B cell (primary cell): ENCODE measurements around the gene CLEC10A. TPM values are rescaled to one million over a fixed set of nuclear protein-coding genes. Genes with fewer than 3 reads are reported as not detected.

Source experiments
- ATAC-seq: fragments of 200-7000 bp; cut with Tn5 transposase; one replicate; pipeline ENCODE4 v1.10.0; 2021; ENCODE audit warnings: low read depth, mild to moderate bottlenecking, moderate number of reproducible peaks, moderate library complexity
- CTCF ChIA-PET: fragments of 350-600 bp; sonication (Branson Sonifier 250); formaldehyde crosslinking; loops from one replicate; lab custom pipeline; 2021; ENCODE audit warnings: antibody characterized with exemption, inconsistent platforms; lab: Charles Lee
- POLR2A ChIA-PET: fragments of 350-600 bp; sonication (Branson Sonifier 250); formaldehyde crosslinking; loops from one replicate; lab custom pipeline; 2021; ENCODE audit warnings: antibody characterized with exemption; lab: Charles Lee
- DNase-seq: peaks from one replicate; pipeline ENCODE4 v3.0.0; 2013
- H2AFZ ChIP-seq: 2 replicates; pipeline ENCODE4 v1.6.1; 2012; ENCODE audit warnings: mild to moderate bottlenecking, low read depth, low read length; ENCODE audit not compliant: insufficient read depth, poor library complexity, severe bottlenecking
- H3K27ac ChIP-seq, 2 donors: 1 replicate in 1 of 2; 2 replicates in 1 of 2; pipeline ENCODE4 v1.5.1; 2012 to 2013; ENCODE audit warnings: low read length in 2 of 2, mild to moderate bottlenecking in 2 of 2, moderate library complexity in 1 of 2
- H3K27me3 ChIP-seq, 4 experiments: fragments of 200-600 bp in 1 of 4; sonication (generic) in 1 of 4; replicated peaks in 1 of 4; 1 replicate in 2 of 4; 2 replicates in 2 of 4; pipeline versions ENCODE4 v1.6.1 to v1.7.0; 2013 to 2016; ENCODE audit warnings: low read length in 3 of 4, mild to moderate bottlenecking in 2 of 4, mixed read lengths in 1 of 4, moderate library complexity in 1 of 4; ENCODE audit not compliant: insufficient read depth in 4 of 4, control insufficient read depth in 3 of 4; ENCODE audit errors: control extremely low read depth in 1 of 4
- H3K36me3 ChIP-seq, 2 experiments: replicated peaks in 1 of 2; 1 replicate in 1 of 2; 2 replicates in 1 of 2; pipeline versions ENCODE4 v1.6.1 to v1.7.1; 2013; ENCODE audit warnings: low read length in 1 of 2; ENCODE audit not compliant: insufficient read depth in 2 of 2, control insufficient read depth in 1 of 2; ENCODE audit errors: control extremely low read depth in 1 of 2, extremely low read depth in 1 of 2
- H3K4me1 ChIP-seq, 2 donors: fragments of 200-600 bp in 1 of 2; sonication (generic) in 1 of 2; 1 replicate in 1 of 2; 2 replicates in 1 of 2; pipeline versions ENCODE4 v1.5.1 to v1.6.1; 2013 to 2017; ENCODE audit warnings: low read length in 2 of 2; ENCODE audit not compliant: control insufficient read depth in 2 of 2, insufficient read depth in 2 of 2
- H3K4me2 ChIP-seq: replicated peaks from 2 replicates; pipeline ENCODE3; 2012; ENCODE audit warnings: mild to moderate bottlenecking, low read depth, low read length; ENCODE audit not compliant: poor library complexity, severe bottlenecking
- H3K4me3 ChIP-seq, 5 experiments: fragments of 200-600 bp in 1 of 5; sonication (generic) in 1 of 5; 1 replicate in 3 of 5; 2 replicates in 2 of 5; pipeline versions ENCODE4 v1.5.1 to v1.7.0; 2011 to 2016; ENCODE audit warnings: low read length in 4 of 5, mild to moderate bottlenecking in 4 of 5, low read depth in 2 of 5, control low read depth in 1 of 5, moderate library complexity in 1 of 5; ENCODE audit not compliant: insufficient read depth in 1 of 5; ENCODE audit errors: control extremely low read depth in 1 of 5, extremely low read depth in 1 of 5
- H3K79me2 ChIP-seq: fragments of 200-600 bp; sonication (generic); one replicate; pipeline ENCODE4 v1.6.0; 2016; ENCODE audit warnings: low read length; ENCODE audit not compliant: control insufficient read depth, insufficient read depth
- H3K9ac ChIP-seq: fragments of 200-600 bp; sonication (generic); 2 replicates; pipeline ENCODE4 v1.6.1; 2017; ENCODE audit warnings: mild to moderate bottlenecking, low read length, moderate library complexity
- H3K9me3 ChIP-seq, 3 donors: one replicate each; pipeline versions ENCODE4 v1.6.1 to v1.7.1; 2013; ENCODE audit warnings: low read length in 2 of 3; ENCODE audit not compliant: control insufficient read depth in 2 of 3, insufficient read depth in 1 of 3; ENCODE audit errors: control extremely low read depth in 1 of 3
- H4K20me1 ChIP-seq: 2 replicates; pipeline ENCODE4 v1.6.0; 2012; ENCODE audit warnings: mild to moderate bottlenecking, low read length; ENCODE audit not compliant: insufficient read depth, control insufficient read depth, poor library complexity, severe bottlenecking
- H3K27ac Mint-ChIP-seq: one replicate; pipeline ENCODE4 v1.8.0; 2021; ENCODE audit warnings: mixed read lengths
- H3K27me3 Mint-ChIP-seq: one replicate; pipeline ENCODE4 v1.8.0; 2021; ENCODE audit warnings: mixed read lengths
- H3K4me1 Mint-ChIP-seq: one replicate; pipeline ENCODE4 v1.8.0; 2021; ENCODE audit warnings: mixed read lengths
- H3K4me3 Mint-ChIP-seq: one replicate; pipeline ENCODE4 v1.8.0; 2021; ENCODE audit warnings: mixed read lengths
- H3K9me3 Mint-ChIP-seq: one replicate; pipeline ENCODE4 v1.8.0; 2022; ENCODE audit warnings: mixed read lengths; ENCODE audit not compliant: insufficient read depth
- CTCF ChIP-seq: fragments of 200-600 bp; IDR thresholded peaks from one replicate; pipeline ENCODE4 v1.8.0; 2022; ENCODE audit warnings: antibody characterized with exemption, mild to moderate bottlenecking
- EZH2 ChIP-seq: IDR thresholded peaks from 2 replicates; pipeline ENCODE4 v1.6.1; 2012; ENCODE audit warnings: borderline replicate concordance, low read depth, mild to moderate bottlenecking, moderate library complexity, low read length; ENCODE audit not compliant: insufficient read depth, poor library complexity, severe bottlenecking
- WGBS: methylation state at CpG from one replicate; pipeline ENCODE4 v1.1.5; 2013; ENCODE audit warnings: missing lambda C conversion rate; ENCODE audit not compliant: insufficient coverage; 5-methylcytosine and 5-hydroxymethylcytosine counted together
- intact Hi-C: fragments of 100-400 bp; cut with micrococcal nuclease; formaldehyde crosslinking; loops from one replicate; pipeline ENCODE4 v1.10.0; 2022
- polyA plus RNA-seq: library from polyadenylated mRNA; depleted of rRNA; stranded (reverse); fragments of >200 nt; gene quantifications from 2 replicates; pipeline ENCODE4 v1.2.3, GENCODE V29; 2012
- total RNA-seq, 2 donors: library from RNA; stranded (reverse); fragments of 120-200 nt in 1 of 2; gene quantifications; 1 replicate in 1 of 2; 2 replicates in 1 of 2; pipeline versions ENCODE4 v1.2.3 to v1.2.4, GENCODE V29; 2013 to 2022

Gene CLEC10A
- total and polyA plus RNA-seq, 2 donors (not counting 1 experiment from before 2014, with no cell fraction given): 0.15 TPM; not detected in 1

GRCh38 chr17:7111784-7112509, 31.9 kb upstream of the CLEC10A start:
- peaks cover 18% of the 10 kb centered on the region for H3K27me3 Mint-ChIP-seq
- Histone ChIP-seq H3K4me3 (no peak overlapping the region), H3K9me3 (peaks cover 0 to 4% (median 0%) of the 10 kb centered on the region in 3 donors), H3K9ac (no peak overlapping the region), H3K4me2 (no peak overlapping the region), H3K27me3 (peaks cover 0 to 7% (median 0%) of the 10 kb centered on the region in 4 experiments), H3K4me1 (peaks cover 6 to 7% of the 10 kb centered on the region in 2 donors), H3K27ac (no peak overlapping the region), H2AFZ (no peak overlapping the region), H4K20me1 (no peaks in the 10 kb centered on the region), H3K36me3 (no peaks in the 10 kb centered on the region), H3K79me2 (no peaks in the 10 kb centered on the region)
- H3K27ac Mint-ChIP-seq: no peak overlapping the region
- ChIA-PET CTCF (interaction anchor here (0.7 kb wide), 1 partner anchor 278 kb away, joined by 3 read pairs; no protein-coding TSS in a partner anchor), POLR2A (no interaction called here)
- H3K9me3 Mint-ChIP-seq: no peaks in the 10 kb centered on the region
- H3K4me1 Mint-ChIP-seq: peaks cover 7% of the 10 kb centered on the region
- no peak for DNase-seq
- ATAC-seq: no peak
- WGBS: 56% methylated on average over 8 of the region's 12 CpGs
- no peak overlapping the region for H3K4me3 Mint-ChIP-seq
- TF ChIP-seq CTCF: no peak
- no peak for TF ChIP-seq EZH2
- intact Hi-C loops: no loop called here

GRCh38 chr17:7110617-7111306, 30.7 kb upstream of the CLEC10A start:
- CTCF ChIA-PET: no interaction called here
- peaks cover 18% of the 10 kb centered on the region for H3K27me3 Mint-ChIP-seq

More at GRCh38 chr17:7110617-7111306, 30.7 kb upstream of the CLEC10A start:
- H3K9me3 ChIP-seq: peaks cover 0 to 3% (median 0%) of the 10 kb centered on the region in 3 donors
- peaks cover 6 to 7% of the 10 kb centered on the region in 2 donors for H3K4me1 ChIP-seq
- H3K79me2 ChIP-seq: no peaks in the 10 kb centered on the region
- H3K36me3 ChIP-seq: no peaks in the 10 kb centered on the region
- intact Hi-C loops: no loop called here
- no peak overlapping the region for H3K4me3 ChIP-seq
- H3K27me3 ChIP-seq: peaks cover 0 to 7% (median 0%) of the 10 kb centered on the region in 4 experiments
- H3K9me3 Mint-ChIP-seq: no peaks in the 10 kb centered on the region
- H3K9ac ChIP-seq: no peak overlapping the region
- WGBS: 42% methylated on average over 3 of the region's 11 CpGs
- no peaks in the 10 kb centered on the region for H4K20me1 ChIP-seq
- H3K4me2 ChIP-seq: no peak overlapping the region
- TF ChIP-seq EZH2: no peak
- no peak for TF ChIP-seq CTCF
- no peak overlapping the region for H3K27ac ChIP-seq
- ATAC-seq: no peak
- POLR2A ChIA-PET: no interaction called here
- H3K27ac Mint-ChIP-seq: no peak overlapping the region
- DNase-seq: no peak
- H3K4me3 Mint-ChIP-seq: no peak overlapping the region
- H3K4me1 Mint-ChIP-seq: peaks cover 7% of the 10 kb centered on the region
- no peak overlapping the region for H2AFZ ChIP-seq
